Activated CD8-positive, alpha-beta memory T cell treated with anti-CD3 and anti-CD28 coated beads, Interleukin-2, amount 10 ng/mL, durations not matched to agents 7 days and 5 days (primary cell): ENCODE data around the gene MTCL3.

Experiments used
- ATAC-seq: fragments of 150-1000 bp; cut with Tn5 transposase; one replicate; pipeline ENCODE4 v1.10.0; 2021; ENCODE audit warnings: moderate library complexity
- CTCF ChIA-PET: fragments of 350-600 bp; sonication (Branson Sonifier 250); formaldehyde crosslinking; loops from one replicate; lab custom pipeline; 2021; ENCODE audit warnings: antibody characterized with exemption; lab: Charles Lee
- DNase-seq: peaks from one replicate; pipeline ENCODE4 v3.0.0-alpha.2; 2020
- H3K27ac Mint-ChIP-seq: one replicate; pipeline ENCODE4 v1.8.0; 2021; ENCODE audit warnings: mild to moderate bottlenecking, mixed read lengths
- H3K27me3 Mint-ChIP-seq: one replicate; pipeline ENCODE4 v1.8.0; 2021; ENCODE audit warnings: mixed read lengths
- H3K36me3 Mint-ChIP-seq: one replicate; pipeline ENCODE4 v1.8.0; 2021; ENCODE audit warnings: mild to moderate bottlenecking, mixed read lengths
- H3K4me1 Mint-ChIP-seq: one replicate; pipeline ENCODE4 v1.8.0; 2021; ENCODE audit warnings: mixed read lengths
- H3K4me3 Mint-ChIP-seq: one replicate; pipeline ENCODE4 v1.8.0; 2021; ENCODE audit warnings: mild to moderate bottlenecking, moderate library complexity, mixed read lengths
- H3K9me3 Mint-ChIP-seq: one replicate; pipeline ENCODE4 v1.8.0; 2022; ENCODE audit warnings: low read depth, mixed read lengths

MTCL3 gene

GRCh38 chr6:127458817-127459216, 60.3 kb downstream of the MTCL3 start:
- H3K9me3 Mint-ChIP-seq = no peaks in the 10 kb centered on the region
- DNase-seq = no peak
- H3K27me3 Mint-ChIP-seq = no peaks in the 10 kb centered on the region
- H3K27ac Mint-ChIP-seq = no peak overlapping the region
- peaks cover 2% of the 10 kb centered on the region for H3K36me3 Mint-ChIP-seq
- H3K4me3 Mint-ChIP-seq = no peak overlapping the region
- ATAC-seq = no peak
- CTCF ChIA-PET = interaction anchor here (1.6 kb wide), 1 partner anchor 80 kb away, joined by 5 read pairs; no protein-coding TSS in a partner anchor
- H3K4me1 Mint-ChIP-seq = peaks cover 21% of the 10 kb centered on the region

GRCh38 chr6:127458222-127458621, 60.9 kb downstream of the MTCL3 start:
- ATAC-seq (no peak), DNase-seq (no peak)
- no peak overlapping the region for H3K27ac Mint-ChIP-seq
- H3K4me3 Mint-ChIP-seq = no peak overlapping the region
- peaks cover 21% of the 10 kb centered on the region for H3K4me1 Mint-ChIP-seq
- H3K36me3 Mint-ChIP-seq = peaks cover 4% of the 10 kb centered on the region
- H3K27me3 Mint-ChIP-seq = no peaks in the 10 kb centered on the region
- H3K9me3 Mint-ChIP-seq = no peaks in the 10 kb centered on the region
- CTCF ChIA-PET = interaction anchor here (1.6 kb wide), 1 partner anchor 81 kb away, joined by 5 read pairs; no protein-coding TSS in a partner anchor

- H3K4me3 Mint-ChIP-seq = no peak overlapping the region
- no peak for ATAC-seq
- no peak overlapping the region for H3K27ac Mint-ChIP-seq
- H3K4me1 Mint-ChIP-seq = peaks cover 21% of the 10 kb centered on the region
- peaks cover 4% of the 10 kb centered on the region for H3K36me3 Mint-ChIP-seq
- no peaks in the 10 kb centered on the region for H3K9me3 Mint-ChIP-seq
- DNase-seq = no peak
- no peaks in the 10 kb centered on the region for H3K27me3 Mint-ChIP-seq
- CTCF ChIA-PET = interaction anchor here (1.6 kb wide), 1 partner anchor 81 kb away, joined by 5 read pairs; no protein-coding TSS in a partner anchor
These were observed 61.6 kb downstream of the MTCL3 start for GRCh38 chr6:127457456-127458064.

GRCh38 chr6:127456465-127456864, 62.7 kb downstream of the MTCL3 start:
- Mint-ChIP-seq H3K9me3 (no peaks in the 10 kb centered on the region), H3K4me3 (no peak overlapping the region), H3K27ac (no peak overlapping the region), H3K36me3 (peaks cover 4% of the 10 kb centered on the region), H3K4me1 (peaks cover 21% of the 10 kb centered on the region), H3K27me3 (no peaks in the 10 kb centered on the region)
- CTCF ChIA-PET = no interaction called here
- ATAC-seq (no peak), DNase-seq (no peak)

GRCh38 chr6:127453845-127454619, 65.1 kb downstream of the MTCL3 start:
- no peak overlapping the region for H3K4me3 Mint-ChIP-seq
- peaks cover 9% of the 10 kb centered on the region for H3K36me3 Mint-ChIP-seq
- peaks cover 3% of the 10 kb centered on the region for H3K4me1 Mint-ChIP-seq
- no peak for ATAC-seq
- DNase-seq = no peak
- no peaks in the 10 kb centered on the region for H3K27me3 Mint-ChIP-seq
- CTCF ChIA-PET = interaction anchor here (1.0 kb wide), 2 partner anchors 12 to 95 kb away, joined by 4 read pairs; no protein-coding TSS in a partner anchor
- H3K9me3 Mint-ChIP-seq = no peaks in the 10 kb centered on the region
- H3K27ac Mint-ChIP-seq = no peak overlapping the region

- Mint-ChIP-seq H3K4me3 (no peak overlapping the region), H3K4me1 (peaks cover 3% of the 10 kb centered on the region), H3K27ac (no peak overlapping the region), H3K9me3 (no peaks in the 10 kb centered on the region), H3K27me3 (no peaks in the 10 kb centered on the region), H3K36me3 (peaks cover 14% of the 10 kb centered on the region)
- DNase-seq (no peak), ATAC-seq (no peak)
- CTCF ChIA-PET = interaction anchor here (1.0 to 1.4 kb wide), 2 partner anchors 8 to 64 kb away, joined by 3 to 5 read pairs; no protein-coding TSS in a partner anchor
These were observed 66.3 kb downstream of the MTCL3 start for GRCh38 chr6:127452803-127453202.

GRCh38 chr6:127451388-127451787, 67.7 kb downstream of the MTCL3 start:
- Mint-ChIP-seq H3K4me3 (no peak overlapping the region), H3K9me3 (no peaks in the 10 kb centered on the region)

GRCh38 chr6:127447780-127448179, 71.4 kb downstream of the MTCL3 start:
- no peaks in the 10 kb centered on the region for H3K4me1 Mint-ChIP-seq
- no peak overlapping the region for H3K4me3 Mint-ChIP-seq
- ATAC-seq (no peak), DNase-seq (no peak)
- no peak overlapping the region for H3K27ac Mint-ChIP-seq
- CTCF ChIA-PET = no interaction called here
- peaks cover 28% of the 10 kb centered on the region for H3K36me3 Mint-ChIP-seq
- no peaks in the 10 kb centered on the region for H3K27me3 Mint-ChIP-seq
- no peaks in the 10 kb centered on the region for H3K9me3 Mint-ChIP-seq

More at GRCh38 chr6:127451388-127451787, 67.7 kb downstream of the MTCL3 start:
- CTCF ChIA-PET = no interaction called here
- Mint-ChIP-seq H3K27me3 (no peaks in the 10 kb centered on the region), H3K4me1 (peaks cover 3% of the 10 kb centered on the region), H3K27ac (no peak overlapping the region), H3K36me3 (peaks cover 24% of the 10 kb centered on the region)
- ATAC-seq = no peak
- no peak for DNase-seq

- Mint-ChIP-seq H3K27me3 (no peaks in the 10 kb centered on the region), H3K9me3 (no peaks in the 10 kb centered on the region), H3K4me3 (no peak overlapping the region), H3K27ac (no peak overlapping the region), H3K36me3 (peaks cover 32% of the 10 kb centered on the region), H3K4me1 (no peaks in the 10 kb centered on the region)
- DNase-seq = no peak
- no peak for ATAC-seq
- CTCF ChIA-PET = no interaction called here
These were observed 72.8 kb downstream of the MTCL3 start for GRCh38 chr6:127446356-127446755.

- Mint-ChIP-seq H3K36me3 (peaks cover 17% of the 10 kb centered on the region), H3K4me3 (no peak overlapping the region), H3K27ac (no peak overlapping the region), H3K9me3 (no peaks in the 10 kb centered on the region), H3K27me3 (peaks cover 4% of the 10 kb centered on the region), H3K4me1 (no peaks in the 10 kb centered on the region)
- no peak for DNase-seq
- ATAC-seq = no peak
- CTCF ChIA-PET = no interaction called here
These were observed 77.3 kb downstream of the MTCL3 start for GRCh38 chr6:127441881-127442280.

- CTCF ChIA-PET = no interaction called here
- no peak overlapping the region for H3K27ac Mint-ChIP-seq
- peaks cover 13% of the 10 kb centered on the region for H3K27me3 Mint-ChIP-seq
- H3K4me1 Mint-ChIP-seq = no peaks in the 10 kb centered on the region
- H3K36me3 Mint-ChIP-seq = peaks cover 12% of the 10 kb centered on the region
- H3K4me3 Mint-ChIP-seq = no peak overlapping the region
- DNase-seq (no peak), ATAC-seq (no peak)
- no peaks in the 10 kb centered on the region for H3K9me3 Mint-ChIP-seq
These were observed 79.4 kb downstream of the MTCL3 start for GRCh38 chr6:127439718-127440117.

- CTCF ChIA-PET = no interaction called here
- DNase-seq = no peak
These were observed 82.5 kb downstream of the MTCL3 start for GRCh38 chr6:127436578-127437110.

GRCh38 chr6:127435626-127436220, 83.4 kb downstream of the MTCL3 start:
- Mint-ChIP-seq H3K9me3 (no peaks in the 10 kb centered on the region), H3K27ac (no peak overlapping the region), H3K4me1 (no peaks in the 10 kb centered on the region), H3K36me3 (peaks cover 2% of the 10 kb centered on the region), H3K27me3 (peaks cover 24% of the 10 kb centered on the region), H3K4me3 (no peak overlapping the region)
- DNase-seq (no peak), ATAC-seq (no peak)
- CTCF ChIA-PET = no interaction called here

More at GRCh38 chr6:127436578-127437110, 82.5 kb downstream of the MTCL3 start:
- ATAC-seq = no peak
- H3K27me3 Mint-ChIP-seq = peaks cover 17% of the 10 kb centered on the region
- no peak overlapping the region for H3K27ac Mint-ChIP-seq
- no peaks in the 10 kb centered on the region for H3K9me3 Mint-ChIP-seq
- H3K36me3 Mint-ChIP-seq = peaks cover 5% of the 10 kb centered on the region
- H3K4me1 Mint-ChIP-seq = no peaks in the 10 kb centered on the region
- no peak overlapping the region for H3K4me3 Mint-ChIP-seq
